Adrenal gland (tissue), 12 donors: ENCODE measurements around the gene RABGAP1L. TPM values are rescaled to one million over a fixed set of nuclear protein-coding genes. Genes with fewer than 3 reads are reported as not detected.

Experiments
- DNase-seq, 7 donors: peaks; one replicate each; pipeline ENCODE4 v3.0.0-alpha.2; 2019 to 2020
- H3K27ac ChIP-seq, 5 donors: fragments of 200-600 bp; sonication (generic) in 4 of 5; 1 replicate in 3 of 5; 2 replicates in 2 of 5; pipeline versions ENCODE4 v1.5.1 to v1.8.0; 2016 to 2020; ENCODE audit warnings: mild to moderate bottlenecking in 1 of 5
- H3K27me3 ChIP-seq: fragments of 200-600 bp; 2 replicates; pipeline ENCODE4 v1.8.0; 2021
- H3K36me3 ChIP-seq, 2 donors: fragments of 200-600 bp; replicated peaks in 1 of 2; 1 replicate in 1 of 2; 2 replicates in 1 of 2; pipeline versions ENCODE4 v1.5.1 to v1.8.0; 2018 to 2022
- H3K4me1 ChIP-seq, 2 donors: fragments of 200-600 bp; replicated peaks in 1 of 2; 1 replicate in 1 of 2; 2 replicates in 1 of 2; pipeline versions ENCODE4 v1.5.1 to v1.8.0; 2018 to 2021
- H3K4me3 ChIP-seq, 4 donors: fragments of 200-600 bp; sonication (generic) in 3 of 4; one replicate each; pipeline ENCODE4 v1.5.1; 2016 to 2018
- H3K9me3 ChIP-seq, 3 donors: fragments of 200-600 bp; sonication (generic) in 1 of 3; replicated peaks in 1 of 3; 1 replicate in 2 of 3; 2 replicates in 1 of 3; pipeline versions ENCODE4 v1.5.1 to v1.8.0; 2016 to 2021
- POLR2A ChIP-seq, 2 donors: fragments of 450-650 bp; IDR thresholded peaks; one replicate each; pipeline ENCODE4 v1.6.1; 2017; ENCODE audit warnings: antibody characterized with exemption in 2 of 2, mild to moderate bottlenecking in 2 of 2, moderate library complexity in 1 of 2
- WGBS, 4 donors: extraction: QIAGEN DNeasy Blood & Tissue Kit in 2 of 4; methylation state at CpG; one replicate each; pipeline versions ENCODE4 v1.1.5 to v1.1.7; 2013 to 2017; 5-methylcytosine and 5-hydroxymethylcytosine counted together
- intact Hi-C, 2 donors: fragments of 100-400 bp; cut with DNase I; formaldehyde crosslinking; loops; one replicate each; pipeline versions ENCODE4 v1.14.1 to v1.15.0; 2022 to 2023
- polyA plus RNA-seq, 3 donors: library from polyadenylated mRNA; stranded (reverse); fragments of 200-250 nt in 2 of 3; fragments of 350-450 nt in 1 of 3; fragmentation: Illumina TruSeq in 1 of 3; extraction: RNeasy Lipid Tissue Mini Kit (QIAGEN cat#74804) in 1 of 3; gene quantifications; one replicate each; pipeline ENCODE4 v1.2.3, GENCODE V29; 2013 to 2014
- total RNA-seq, 9 donors: library from RNA; depleted of rRNA in 4 of 9; stranded (reverse); fragments of >200 nt in 4 of 9; fragments of 120-200 nt in 1 of 9; fragmentation: NEBNext Ultra II Directional in 1 of 9; extraction: Animal tissue kit (Norgen Biotek cat#: 25700) in 1 of 9; gene quantifications; one replicate each; pipeline versions ENCODE4 v1.1.0 to v1.2.4, GENCODE V29; 2013 to 2023
- TF ChIP-seq, protein P1 (sequence below), 6 experiments: fragments of 450-650 bp in 4 of 6; fragments of 200-600 bp in 2 of 6; sonication (generic) in 1 of 6; IDR thresholded peaks; 1 replicate in 5 of 6; 2 replicates in 1 of 6; pipeline versions ENCODE4 v1.5.1 to v1.8.0; 2016 to 2021; ENCODE audit warnings: antibody characterized with exemption in 6 of 6, mild to moderate bottlenecking in 2 of 6, moderate library complexity in 1 of 6
- donor health status: healthy with polysubstance abuse.
- donor health status: Bipolar disorder and iron deficiency.
- donor health status: DM: yes; HTN: yes; CAD: no.
- donor health status: DM: no; HTN: no; CAD: no.
- donor health status: DM: no; HTN: no; CAD: no.
- donor health status: DM: yes; HTN: yes; CAD: no.

The RABGAP1L gene
- total and polyA plus RNA-seq, 12 donors: 10.4 to 29.9 (median 19.7) TPM

- intact Hi-C loops: no loop called here
- Histone ChIP-seq H3K36me3 (no peaks in the 10 kb centered on the region), H3K27ac (no peak overlapping the region), H3K4me1 (no peaks in the 10 kb centered on the region), H3K27me3 (no peaks in the 10 kb centered on the region), H3K4me3 (no peak overlapping the region), H3K9me3 (peaks cover 0 to 4% (median 0%) of the 10 kb centered on the region in 3 donors)
- no peak for DNase-seq
- TF ChIP-seq, protein P1, sequence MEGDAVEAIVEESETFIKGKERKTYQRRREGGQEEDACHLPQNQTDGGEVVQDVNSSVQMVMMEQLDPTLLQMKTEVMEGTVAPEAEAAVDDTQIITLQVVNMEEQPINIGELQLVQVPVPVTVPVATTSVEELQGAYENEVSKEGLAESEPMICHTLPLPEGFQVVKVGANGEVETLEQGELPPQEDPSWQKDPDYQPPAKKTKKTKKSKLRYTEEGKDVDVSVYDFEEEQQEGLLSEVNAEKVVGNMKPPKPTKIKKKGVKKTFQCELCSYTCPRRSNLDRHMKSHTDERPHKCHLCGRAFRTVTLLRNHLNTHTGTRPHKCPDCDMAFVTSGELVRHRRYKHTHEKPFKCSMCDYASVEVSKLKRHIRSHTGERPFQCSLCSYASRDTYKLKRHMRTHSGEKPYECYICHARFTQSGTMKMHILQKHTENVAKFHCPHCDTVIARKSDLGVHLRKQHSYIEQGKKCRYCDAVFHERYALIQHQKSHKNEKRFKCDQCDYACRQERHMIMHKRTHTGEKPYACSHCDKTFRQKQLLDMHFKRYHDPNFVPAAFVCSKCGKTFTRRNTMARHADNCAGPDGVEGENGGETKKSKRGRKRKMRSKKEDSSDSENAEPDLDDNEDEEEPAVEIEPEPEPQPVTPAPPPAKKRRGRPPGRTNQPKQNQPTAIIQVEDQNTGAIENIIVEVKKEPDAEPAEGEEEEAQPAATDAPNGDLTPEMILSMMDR (IDR thresholded peaks at IDR 0.05): no peak
- no peak for TF ChIP-seq POLR2A (IDR thresholded peaks at IDR 0.05)
These were observed 38.9 kb downstream of the RABGAP1L start for GRCh38 chr1:174198202-174198601.

DNA sequence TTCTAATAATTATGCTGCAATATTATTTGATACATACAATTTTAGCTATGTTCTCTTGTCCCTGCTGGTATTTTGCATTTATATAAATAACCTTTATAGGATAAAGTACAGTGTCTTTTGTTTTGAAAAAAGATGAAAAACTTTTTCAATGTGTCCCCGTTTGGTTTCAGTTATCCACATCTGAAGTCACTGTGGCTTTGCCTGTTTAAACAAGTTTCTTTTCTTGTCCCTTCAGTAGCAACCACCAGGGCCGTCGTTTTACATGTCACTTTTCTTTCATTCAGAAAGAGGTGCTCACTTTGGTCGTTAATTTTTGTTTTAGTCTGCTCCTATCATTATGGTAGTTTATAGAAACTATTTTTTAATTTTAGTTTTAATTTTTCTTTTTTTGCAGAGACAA lies 41.4 kb downstream of the RABGAP1L start:
- intact Hi-C loops: no loop called here
- H3K4me1 ChIP-seq: no peaks in the 10 kb centered on the region
- H3K27ac ChIP-seq: no peak overlapping the region
- H3K4me3 ChIP-seq: no peak overlapping the region
- peaks cover 0 to 4% (median 0%) of the 10 kb centered on the region in 3 donors for H3K9me3 ChIP-seq
- TF ChIP-seq POLR2A (IDR thresholded peaks at IDR 0.05): no peak
- TF ChIP-seq, protein P1 (IDR thresholded peaks at IDR 0.05): no peak
- 79 to 87% (median 84%) methylated on average over 4 of the region's 4 CpGs for WGBS, 4 donors
- no peaks in the 10 kb centered on the region for H3K27me3 ChIP-seq
- DNase-seq: no peak
- no peaks in the 10 kb centered on the region for H3K36me3 ChIP-seq

GRCh38 chr1:174204697-174205308 lies 45.5 kb downstream of the RABGAP1L start:
- TF ChIP-seq, protein P1 (IDR thresholded peaks at IDR 0.05): no peak
- no peak for TF ChIP-seq POLR2A (IDR thresholded peaks at IDR 0.05)
- Histone ChIP-seq H3K9me3 (no peaks in the 10 kb centered on the region), H3K27me3 (no peaks in the 10 kb centered on the region), H3K4me3 (no peak overlapping the region), H3K27ac (no peak overlapping the region), H3K4me1 (no peaks in the 10 kb centered on the region), H3K36me3 (no peaks in the 10 kb centered on the region)
- 81 to 89% (median 88%) methylated on average over 7 of the region's 7 CpGs for WGBS, 4 donors
- no peak for DNase-seq
- intact Hi-C loops: no loop called here

GRCh38 chr1:174206148-174206836 lies 47.0 kb downstream of the RABGAP1L start:
- H3K36me3 ChIP-seq: no peaks in the 10 kb centered on the region
- H3K27me3 ChIP-seq: no peaks in the 10 kb centered on the region
- TF ChIP-seq, protein P1 (IDR thresholded peaks at IDR 0.05): no peak
- TF ChIP-seq POLR2A (IDR thresholded peaks at IDR 0.05): no peak
- H3K4me3 ChIP-seq: no peak overlapping the region
- no peak for DNase-seq
- WGBS, 4 donors: 75 to 89% (median 84%) methylated on average over 5 of the region's 5 CpGs
- H3K4me1 ChIP-seq: no peaks in the 10 kb centered on the region
- intact Hi-C loops: no loop called here
- H3K27ac ChIP-seq: no peak overlapping the region
- H3K9me3 ChIP-seq: no peaks in the 10 kb centered on the region
